DND-41 (cell line): Measurements from ENCODE around the gene RGL1.

ENCODE experiments used
- ATAC-seq: fragments of 200-7000 bp; cut with Tn5 transposase; 3 replicates; pipeline ENCODE4 v1.9.1; 2021; ENCODE audit warnings: low read depth; ENCODE audit not compliant: insufficient read depth
- DNase-seq: peaks from one replicate; pipeline ENCODE4 v3.0.0-alpha.2; 2020
- H2AFZ ChIP-seq: 2 replicates; pipeline ENCODE4 v1.6.0; 2012; ENCODE audit warnings: low read depth, low read length
- H3K27ac ChIP-seq: 2 replicates; pipeline ENCODE4 v1.5.1; 2012; ENCODE audit warnings: low read length, inconsistent platforms
- H3K27me3 ChIP-seq: fragments of 200-600 bp; sonication (generic); 2 replicates; pipeline ENCODE4 v1.6.0; 2012; ENCODE audit warnings: low read length, mild to moderate bottlenecking, inconsistent platforms; ENCODE audit not compliant: insufficient read depth, poor library complexity
- H3K36me3 ChIP-seq: 2 replicates; pipeline ENCODE4 v1.5.1; 2012; ENCODE audit warnings: low read length, inconsistent platforms; ENCODE audit not compliant: insufficient read depth
- H3K4me1 ChIP-seq: 2 replicates; pipeline ENCODE4 v1.5.1; 2012; ENCODE audit warnings: mild to moderate bottlenecking, low read length; ENCODE audit not compliant: insufficient read depth
- H3K4me2 ChIP-seq: 2 replicates; pipeline ENCODE4 v1.6.0; 2012; ENCODE audit warnings: mild to moderate bottlenecking, moderate library complexity, low read length, inconsistent platforms; ENCODE audit not compliant: insufficient read depth
- H3K4me3 ChIP-seq, 2 experiments: fragments of 200-600 bp in 1 of 2; shearing (Covaris generic) in 1 of 2; 2 replicates each; pipeline ENCODE4 v1.5.1; 2012 to 2016; ENCODE audit warnings: inconsistent platforms in 2 of 2, low read length in 2 of 2, mild to moderate bottlenecking in 2 of 2, low read depth in 1 of 2, moderate library complexity in 1 of 2
- H3K79me2 ChIP-seq: 2 replicates; pipeline ENCODE4 v1.6.0; 2012; ENCODE audit warnings: low read length, inconsistent platforms; ENCODE audit not compliant: insufficient read depth
- H3K9ac ChIP-seq: 2 replicates; pipeline ENCODE4 v1.6.0; 2012; ENCODE audit warnings: low read depth, mild to moderate bottlenecking, inconsistent platforms, low read length, moderate library complexity
- H3K9me3 ChIP-seq: 2 replicates; pipeline ENCODE4 v1.5.1; 2012; ENCODE audit warnings: low read length, moderate library complexity, mild to moderate bottlenecking, inconsistent platforms; ENCODE audit not compliant: insufficient read depth, severe bottlenecking
- H4K20me1 ChIP-seq: 2 replicates; pipeline ENCODE4 v1.6.0; 2012; ENCODE audit warnings: low read length; ENCODE audit not compliant: insufficient read depth
- EZH2 ChIP-seq: IDR thresholded peaks from 3 replicates; pipeline ENCODE4 v1.6.1; 2012; ENCODE audit warnings: borderline replicate concordance, low read depth, mild to moderate bottlenecking, moderate library complexity, low read length, inconsistent platforms; ENCODE audit not compliant: severe bottlenecking
- TF ChIP-seq, protein P1 (sequence below): IDR thresholded peaks from 2 replicates; pipeline ENCODE4 v1.5.1; 2012; ENCODE audit warnings: borderline replicate concordance, low read length, moderate library complexity, mild to moderate bottlenecking; ENCODE audit not compliant: poor library complexity, severe bottlenecking; ENCODE audit errors: extremely low read depth

The RGL1 gene

DNA sequence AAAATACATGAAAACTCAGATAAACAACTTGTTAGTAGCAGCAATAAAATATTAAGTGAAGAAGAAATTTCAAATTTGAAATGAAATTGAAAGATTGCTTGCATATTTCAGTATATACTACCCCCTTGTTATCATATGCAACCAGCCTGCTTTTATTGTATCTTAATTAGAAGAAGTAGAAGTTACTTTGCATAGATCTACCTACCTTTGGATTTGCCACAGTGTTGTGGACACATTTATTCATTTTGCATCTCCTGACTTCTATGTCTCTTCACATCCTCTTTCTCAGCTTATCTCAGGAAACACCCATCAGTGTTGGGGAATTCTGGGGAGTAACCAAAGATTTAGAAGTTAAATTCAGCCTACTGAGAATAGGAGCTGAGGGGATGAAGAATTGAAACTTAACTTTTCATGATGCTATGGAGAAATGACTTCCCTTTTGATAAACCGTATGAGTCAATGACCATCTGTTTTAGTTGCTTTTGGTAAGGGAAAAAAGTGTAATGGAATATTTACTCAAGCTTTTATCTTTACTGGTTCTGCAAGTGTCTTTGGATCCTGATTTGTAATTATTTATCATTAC, 96.9 kb downstream of the RGL1 start:
- H3K9me3 ChIP-seq = no peaks in the 10 kb centered on the region
- no peak for DNase-seq
- no peaks in the 10 kb centered on the region for H3K4me1 ChIP-seq
- H3K9ac ChIP-seq = no peak overlapping the region
- no peak for ATAC-seq
- no peaks in the 10 kb centered on the region for H3K27me3 ChIP-seq
- TF ChIP-seq, protein P1, sequence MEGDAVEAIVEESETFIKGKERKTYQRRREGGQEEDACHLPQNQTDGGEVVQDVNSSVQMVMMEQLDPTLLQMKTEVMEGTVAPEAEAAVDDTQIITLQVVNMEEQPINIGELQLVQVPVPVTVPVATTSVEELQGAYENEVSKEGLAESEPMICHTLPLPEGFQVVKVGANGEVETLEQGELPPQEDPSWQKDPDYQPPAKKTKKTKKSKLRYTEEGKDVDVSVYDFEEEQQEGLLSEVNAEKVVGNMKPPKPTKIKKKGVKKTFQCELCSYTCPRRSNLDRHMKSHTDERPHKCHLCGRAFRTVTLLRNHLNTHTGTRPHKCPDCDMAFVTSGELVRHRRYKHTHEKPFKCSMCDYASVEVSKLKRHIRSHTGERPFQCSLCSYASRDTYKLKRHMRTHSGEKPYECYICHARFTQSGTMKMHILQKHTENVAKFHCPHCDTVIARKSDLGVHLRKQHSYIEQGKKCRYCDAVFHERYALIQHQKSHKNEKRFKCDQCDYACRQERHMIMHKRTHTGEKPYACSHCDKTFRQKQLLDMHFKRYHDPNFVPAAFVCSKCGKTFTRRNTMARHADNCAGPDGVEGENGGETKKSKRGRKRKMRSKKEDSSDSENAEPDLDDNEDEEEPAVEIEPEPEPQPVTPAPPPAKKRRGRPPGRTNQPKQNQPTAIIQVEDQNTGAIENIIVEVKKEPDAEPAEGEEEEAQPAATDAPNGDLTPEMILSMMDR = no peak
- TF ChIP-seq EZH2 = no peak
- no peak overlapping the region for H2AFZ ChIP-seq
- no peak overlapping the region for H3K4me3 ChIP-seq
- no peaks in the 10 kb centered on the region for H4K20me1 ChIP-seq
- H3K27ac ChIP-seq = no peak overlapping the region
- H3K4me2 ChIP-seq = no peak overlapping the region
- H3K79me2 ChIP-seq = no peaks in the 10 kb centered on the region
- H3K36me3 ChIP-seq = no peaks in the 10 kb centered on the region

DNA sequence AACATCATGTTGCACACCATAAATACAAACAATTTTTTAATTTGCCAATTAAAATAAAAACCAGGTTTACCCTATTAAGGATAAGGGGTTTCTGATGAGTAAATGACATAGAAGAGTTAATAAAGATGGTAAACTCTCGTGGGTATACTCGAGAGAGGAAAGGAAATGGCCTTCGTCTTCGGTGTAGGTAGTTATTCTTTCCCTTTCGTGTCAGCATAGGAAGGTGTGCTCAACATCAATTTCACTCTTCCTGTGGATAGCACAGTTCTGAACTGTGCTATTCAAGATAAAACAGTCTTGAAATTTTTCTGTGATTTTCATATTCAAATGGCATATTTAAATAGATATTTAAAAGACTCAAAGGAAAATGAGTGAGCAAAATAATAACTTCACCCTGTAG, 98.2 kb downstream of the RGL1 start:
- Histone ChIP-seq H2AFZ (no peak overlapping the region), H3K27me3 (no peaks in the 10 kb centered on the region), H4K20me1 (no peaks in the 10 kb centered on the region), H3K79me2 (no peaks in the 10 kb centered on the region), H3K4me2 (no peak overlapping the region), H3K9me3 (no peaks in the 10 kb centered on the region), H3K36me3 (no peaks in the 10 kb centered on the region), H3K27ac (no peak overlapping the region), H3K4me1 (no peaks in the 10 kb centered on the region), H3K4me3 (no peak overlapping the region), H3K9ac (no peak overlapping the region)
- no peak for TF ChIP-seq EZH2
- TF ChIP-seq, protein P1 = no peak
- DNase-seq = no peak
- no peak for ATAC-seq

DNA sequence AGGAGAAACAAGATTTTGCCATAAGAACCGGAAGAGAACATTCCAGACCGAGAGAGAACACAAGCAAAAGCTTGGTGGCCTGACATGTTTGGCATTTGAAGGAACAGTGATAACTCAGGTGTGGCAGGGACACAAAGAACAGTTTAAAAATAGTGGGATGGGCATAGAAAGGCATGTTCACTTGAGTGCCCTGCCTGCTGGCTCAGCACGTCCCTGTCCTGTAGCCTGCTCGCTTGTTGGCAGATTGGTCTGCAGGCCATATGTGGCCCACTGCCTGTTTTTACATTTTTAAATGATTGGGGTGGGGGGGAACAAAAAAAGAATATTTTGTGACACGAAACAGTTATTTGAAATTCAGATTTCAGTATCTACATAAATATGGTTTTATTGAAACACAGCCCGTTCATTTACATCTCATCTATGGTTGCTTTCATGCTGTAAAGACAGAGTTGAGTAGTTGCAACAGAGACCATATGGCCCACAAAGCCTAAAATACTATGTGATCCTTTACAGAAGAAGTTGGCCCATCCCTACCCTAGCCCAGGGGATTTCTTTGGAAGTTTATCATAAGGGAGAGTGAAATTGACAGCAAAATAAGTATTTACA, 100.7 kb downstream of the RGL1 start:
- Histone ChIP-seq H4K20me1 (no peaks in the 10 kb centered on the region), H2AFZ (no peak overlapping the region), H3K79me2 (no peaks in the 10 kb centered on the region), H3K27ac (no peak overlapping the region), H3K36me3 (no peaks in the 10 kb centered on the region), H3K4me1 (no peaks in the 10 kb centered on the region), H3K4me3 (no peak overlapping the region), H3K9me3 (no peaks in the 10 kb centered on the region), H3K9ac (no peak overlapping the region), H3K4me2 (no peak overlapping the region), H3K27me3 (no peaks in the 10 kb centered on the region)
- ATAC-seq = no peak
- DNase-seq = no peak
- no peak for TF ChIP-seq EZH2
- TF ChIP-seq, protein P1 = no peak
